Keratinocyte (primary cell): Measurements from ENCODE around the gene SUPT16H.

ENCODE experiments used
- EZH2 ChIP-seq: IDR thresholded peaks from one replicate; pipeline ENCODE4 v1.6.1; 2012; ENCODE audit warnings: inconsistent platforms, mild to moderate bottlenecking, low read length, moderate library complexity
- TF ChIP-seq, protein P1 (sequence below), 3 experiments: IDR thresholded peaks in 1 of 3; conservative IDR thresholded peaks in 1 of 3; optimal IDR thresholded peaks in 1 of 3; 2 replicates in 2 of 3; 3 replicates in 1 of 3; pipeline versions ENCODE3 to v1.5.1; 2011; ENCODE audit warnings: low read length in 3 of 3, mild to moderate bottlenecking in 3 of 3, moderate library complexity in 2 of 3, control low read depth in 1 of 3, inconsistent platforms in 1 of 3; ENCODE audit not compliant: insufficient read depth in 2 of 3; ENCODE audit errors: extremely low read depth in 1 of 3

DNA sequence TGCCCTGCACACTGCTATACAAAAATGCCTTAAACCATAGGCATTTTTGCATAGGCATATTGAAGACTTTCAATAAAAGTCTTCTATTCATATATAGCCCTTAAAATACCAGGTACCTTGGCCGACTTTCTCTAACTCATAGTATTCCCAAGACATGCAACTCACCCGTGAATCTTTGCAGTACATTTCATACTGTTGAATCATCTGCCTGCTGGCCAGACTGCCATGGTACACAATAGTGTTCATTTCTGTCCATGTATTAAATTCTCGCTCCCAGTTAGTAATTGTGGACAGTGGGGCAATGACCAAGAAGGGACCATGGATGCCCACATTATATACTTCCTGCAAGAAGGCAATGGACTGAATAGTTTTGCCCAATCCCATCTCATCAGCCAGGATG is 24.3 kb upstream of the SUPT16H start:
- TF ChIP-seq, protein P1, sequence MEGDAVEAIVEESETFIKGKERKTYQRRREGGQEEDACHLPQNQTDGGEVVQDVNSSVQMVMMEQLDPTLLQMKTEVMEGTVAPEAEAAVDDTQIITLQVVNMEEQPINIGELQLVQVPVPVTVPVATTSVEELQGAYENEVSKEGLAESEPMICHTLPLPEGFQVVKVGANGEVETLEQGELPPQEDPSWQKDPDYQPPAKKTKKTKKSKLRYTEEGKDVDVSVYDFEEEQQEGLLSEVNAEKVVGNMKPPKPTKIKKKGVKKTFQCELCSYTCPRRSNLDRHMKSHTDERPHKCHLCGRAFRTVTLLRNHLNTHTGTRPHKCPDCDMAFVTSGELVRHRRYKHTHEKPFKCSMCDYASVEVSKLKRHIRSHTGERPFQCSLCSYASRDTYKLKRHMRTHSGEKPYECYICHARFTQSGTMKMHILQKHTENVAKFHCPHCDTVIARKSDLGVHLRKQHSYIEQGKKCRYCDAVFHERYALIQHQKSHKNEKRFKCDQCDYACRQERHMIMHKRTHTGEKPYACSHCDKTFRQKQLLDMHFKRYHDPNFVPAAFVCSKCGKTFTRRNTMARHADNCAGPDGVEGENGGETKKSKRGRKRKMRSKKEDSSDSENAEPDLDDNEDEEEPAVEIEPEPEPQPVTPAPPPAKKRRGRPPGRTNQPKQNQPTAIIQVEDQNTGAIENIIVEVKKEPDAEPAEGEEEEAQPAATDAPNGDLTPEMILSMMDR (optimal IDR thresholded peaks at IDR 0.05 in 1 of 3, IDR thresholded peaks at IDR 0.05 in 1 of 3, conservative IDR thresholded peaks at IDR 0.05 in 1 of 3; ENCODE audit: extremely low read depth in 1 of 3, insufficient read depth in 2 of 3, low read length in 3 of 3): no peak
- TF ChIP-seq EZH2: no peak
